CD8-positive, alpha-beta memory T cell (primary cell): ENCODE data around the gene LRRC28. TPM values are rescaled to one million over a fixed set of nuclear protein-coding genes. Genes with fewer than 3 reads are reported as not detected.

Experiments
- CTCF ChIA-PET: fragments of 350-600 bp; sonication (Branson Sonifier 250); formaldehyde crosslinking; loops from one replicate; lab custom pipeline; 2021; ENCODE audit warnings: antibody characterized with exemption; lab: Charles Lee
- POLR2A ChIA-PET: fragments of 350-600 bp; sonication (Branson Sonifier 250); formaldehyde crosslinking; loops from one replicate; lab custom pipeline; 2021; ENCODE audit warnings: antibody characterized with exemption; lab: Charles Lee
- DNase-seq, 5 donors: peaks; one replicate each; pipeline versions ENCODE4 v3.0.0 to v3.0.0-alpha.2; 2020 to 2022; ENCODE audit warnings: mixed read lengths in 1 of 5
- H3K27ac ChIP-seq: one replicate; pipeline ENCODE4 v1.7.0; 2013; ENCODE audit warnings: low read depth, mild to moderate bottlenecking, low read length, moderate library complexity
- H3K27me3 ChIP-seq: 2 replicates; pipeline ENCODE4 v1.7.0; 2013; ENCODE audit warnings: low read length, mild to moderate bottlenecking; ENCODE audit not compliant: insufficient read depth, poor library complexity, severe bottlenecking
- H3K36me3 ChIP-seq: 2 replicates; pipeline ENCODE4 v1.7.0; 2013; ENCODE audit warnings: mild to moderate bottlenecking, low read length, moderate library complexity; ENCODE audit not compliant: insufficient read depth
- H3K4me1 ChIP-seq: 2 replicates; pipeline ENCODE4 v1.7.0; 2013; ENCODE audit warnings: mild to moderate bottlenecking, low read length, moderate library complexity; ENCODE audit not compliant: insufficient read depth
- H3K4me3 ChIP-seq: 2 replicates; pipeline ENCODE4 v1.7.0; 2013; ENCODE audit warnings: mild to moderate bottlenecking, low read length
- H3K9me3 ChIP-seq: 2 replicates; pipeline ENCODE4 v1.7.0; 2013; ENCODE audit warnings: mild to moderate bottlenecking, low read length
- H3K27ac Mint-ChIP-seq, 8 donors: one replicate each; pipeline ENCODE4 v1.8.0; 2020 to 2021; ENCODE audit warnings: mixed read lengths in 8 of 8, mild to moderate bottlenecking in 6 of 8, inconsistent platforms in 3 of 8, moderate library complexity in 3 of 8
- H3K27me3 Mint-ChIP-seq, 2 donors: one replicate each; pipeline ENCODE4 v1.8.0; 2020 to 2021; ENCODE audit warnings: mixed read lengths in 2 of 2, mild to moderate bottlenecking in 1 of 2, moderate library complexity in 1 of 2
- H3K36me3 Mint-ChIP-seq, 3 donors: one replicate each; pipeline ENCODE4 v1.8.0; 2020 to 2021; ENCODE audit warnings: mixed read lengths in 3 of 3, inconsistent platforms in 1 of 3, mild to moderate bottlenecking in 1 of 3
- H3K4me1 Mint-ChIP-seq, 3 donors: one replicate each; pipeline ENCODE4 v1.8.0; 2020 to 2021; ENCODE audit warnings: mixed read lengths in 3 of 3, inconsistent platforms in 1 of 3, mild to moderate bottlenecking in 1 of 3
- H3K4me3 Mint-ChIP-seq, 7 donors: one replicate each; pipeline ENCODE4 v1.8.0; 2020 to 2021; ENCODE audit warnings: mixed read lengths in 7 of 7, mild to moderate bottlenecking in 6 of 7, moderate library complexity in 4 of 7, inconsistent platforms in 2 of 7
- H3K9me3 Mint-ChIP-seq, 5 donors: one replicate each; pipeline ENCODE4 v1.8.0; 2020 to 2022; ENCODE audit warnings: mixed read lengths in 5 of 5, mild to moderate bottlenecking in 3 of 5, moderate library complexity in 2 of 5, inconsistent platforms in 1 of 5
- polyA plus RNA-seq: library from polyadenylated mRNA; unstranded; fragments of 300-500 nt; fragmentation: Illumina TruSeq; gene quantifications from one replicate; pipeline ENCODE4 v1.2.3, GENCODE V29; 2021
- total RNA-seq, 2 experiments: library from RNA; stranded (reverse); gene quantifications; one replicate each; pipeline ENCODE4 v1.2.3, GENCODE V29; 2021

The LRRC28 gene
- total RNA-seq (10 to 100 TPM; 18.0 to 19.4 TPM), polyA plus RNA-seq (28.4 TPM)

DNA sequence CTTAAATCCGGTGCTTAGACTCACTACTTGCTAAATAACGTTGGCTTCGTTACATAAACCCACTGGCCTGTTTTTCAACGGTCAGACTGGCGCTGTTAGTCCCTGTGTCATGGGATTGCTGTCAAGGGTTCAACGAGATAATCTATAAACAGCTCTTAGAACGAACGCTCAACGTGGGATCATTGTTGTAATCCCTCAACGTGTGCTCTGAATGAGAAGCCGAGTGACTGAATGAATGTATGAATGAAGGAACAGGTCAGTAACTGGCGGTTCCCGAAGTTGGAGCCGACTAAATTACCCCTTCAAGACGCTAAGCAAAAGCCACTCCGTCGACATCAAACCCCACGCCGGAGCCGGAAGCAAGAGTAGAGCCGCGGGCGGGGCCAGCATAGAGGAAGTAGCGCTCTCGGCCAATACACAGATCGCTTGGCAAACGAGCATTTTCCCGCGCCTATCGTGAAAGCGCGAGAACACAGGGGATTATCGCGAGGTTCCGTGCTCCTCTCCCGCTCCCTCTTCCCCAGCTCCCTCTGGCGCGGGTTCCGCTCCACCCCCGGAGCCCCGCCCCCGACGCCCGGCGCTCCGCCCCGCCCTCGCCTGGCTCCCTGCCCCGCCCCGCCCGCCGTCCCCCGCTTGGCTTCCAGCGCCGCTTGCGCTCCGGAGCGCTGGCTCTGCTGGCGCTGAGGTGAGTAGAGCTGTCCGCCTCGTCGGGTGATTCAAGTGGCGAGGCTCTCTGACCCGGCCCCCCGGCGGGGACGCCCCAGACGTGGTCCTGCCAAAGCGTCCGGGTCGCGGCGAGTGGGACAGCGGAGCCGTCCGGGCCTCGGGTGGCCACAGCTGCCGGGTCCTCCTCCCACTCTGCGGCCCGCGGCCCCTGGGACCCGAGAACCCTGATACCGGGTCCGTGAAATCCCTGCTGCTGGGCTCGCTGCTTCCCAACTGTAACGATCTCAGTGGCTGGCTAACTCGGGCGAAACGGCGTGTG lies at the start of gene LRRC28:
Gene LRRC28, plus strand, starts transcription at position 625 of the 985 bp plus-strand sequence. CDS start 4,477 bp downstream, outside the sequence.
- peaks cover 3% of the 10 kb centered on the region for H3K36me3 ChIP-seq
- Mint-ChIP-seq H3K4me1 (peaks cover 28 to 31% (median 30%) of the 10 kb centered on the region in 3 donors), H3K27me3 (no peaks in the 10 kb centered on the region), H3K27ac (peak within 1 kb of the TSS; percentile 41 to 93 (median 84)), H3K36me3 (peaks cover 3 to 11% (median 4%) of the 10 kb centered on the region in 3 donors), H3K4me3 (peak within 1 kb of the TSS in 6 of 7 donors; percentile 91 to 95 (median 94)), H3K9me3 (peaks cover 0 to 9% (median 4%) of the 10 kb centered on the region in 5 donors)
- CTCF ChIA-PET, result interaction anchor here (0.6 to 1.6 kb wide), 5 partner anchors 16 to 1948 kb away, joined by 3 read pairs; no protein-coding TSS in a partner anchor
- H3K4me1 ChIP-seq, result peaks cover 31% of the 10 kb centered on the region
- no peaks in the 10 kb centered on the region for H3K27me3 ChIP-seq
- POLR2A ChIA-PET, result no interaction called here
- DNase-seq, result peak; percentile 86 to 93 (median 89)
- peak within 1 kb of the TSS; percentile 55 for H3K27ac ChIP-seq
- H3K4me3 ChIP-seq, result peak within 1 kb of the TSS; percentile 83
- H3K9me3 ChIP-seq, result no peaks in the 10 kb centered on the region

DNA sequence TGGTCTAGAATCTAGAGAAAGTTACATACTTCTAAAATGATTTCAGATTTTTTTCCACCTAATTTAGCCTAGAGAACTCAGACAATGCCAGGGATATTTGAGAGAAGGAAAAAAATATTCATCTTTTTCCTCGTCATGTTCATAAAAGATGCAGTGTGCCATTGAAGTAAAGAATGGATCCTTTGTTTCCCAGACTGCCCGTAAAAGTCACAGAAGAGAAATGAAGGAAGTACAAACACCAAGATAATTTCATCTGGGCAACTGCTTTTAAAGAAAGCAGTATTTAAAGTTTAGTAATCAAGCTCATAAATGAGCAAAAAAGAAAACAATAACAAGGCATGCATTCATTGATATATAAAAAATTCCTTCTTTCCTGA lies 49.1 kb upstream of the LRRC28 start:
- Mint-ChIP-seq H3K4me3 (no peak overlapping the region), H3K9me3 (no peaks in the 10 kb centered on the region), H3K4me1 (no peaks in the 10 kb centered on the region), H3K36me3 (no peaks in the 10 kb centered on the region), H3K27ac (no peak overlapping the region), H3K27me3 (peaks cover 2 to 24% of the 10 kb centered on the region in 2 donors)
- Histone ChIP-seq H3K27me3 (no peaks in the 10 kb centered on the region), H3K27ac (no peak overlapping the region), H3K9me3 (no peaks in the 10 kb centered on the region), H3K4me1 (no peaks in the 10 kb centered on the region), H3K36me3 (no peaks in the 10 kb centered on the region), H3K4me3 (no peak overlapping the region)
- POLR2A ChIA-PET, result no interaction called here
- CTCF ChIA-PET, result no interaction called here
- no peak for DNase-seq

DNA sequence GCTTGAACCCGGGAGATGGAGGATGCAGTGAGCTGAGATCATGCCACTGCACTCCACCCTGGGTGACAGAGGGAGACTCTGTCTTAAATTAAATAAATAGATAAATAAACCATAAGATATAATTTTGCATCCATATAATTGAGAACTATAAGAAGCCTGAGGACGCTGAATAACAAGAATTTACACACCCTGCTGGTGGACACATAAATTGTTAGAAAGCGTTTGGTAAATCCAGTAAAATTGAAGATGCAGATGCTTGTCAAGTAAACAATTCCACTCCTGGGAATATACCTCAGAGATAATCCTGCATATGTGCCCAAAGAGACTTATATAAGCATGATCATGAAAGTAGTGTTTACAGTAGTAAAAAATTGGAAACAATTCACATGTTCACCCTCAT lies 43.6 kb upstream of the LRRC28 start:
- H3K9me3 Mint-ChIP-seq, result no peaks in the 10 kb centered on the region
- Histone ChIP-seq H3K4me3 (no peak overlapping the region), H3K4me1 (no peaks in the 10 kb centered on the region), H3K27ac (no peak overlapping the region), H3K27me3 (no peaks in the 10 kb centered on the region), H3K36me3 (no peaks in the 10 kb centered on the region), H3K9me3 (no peaks in the 10 kb centered on the region)
- no peak overlapping the region for H3K4me3 Mint-ChIP-seq
- ChIA-PET CTCF (interaction anchor here (1.3 kb wide), 1 partner anchor 428 kb away, joined by 3 read pairs; no protein-coding TSS in a partner anchor), POLR2A (no interaction called here)
- H3K36me3 Mint-ChIP-seq, result no peaks in the 10 kb centered on the region
- peaks cover 2 to 42% of the 10 kb centered on the region in 2 donors for H3K27me3 Mint-ChIP-seq
- H3K27ac Mint-ChIP-seq, result no peak overlapping the region
- no peak for DNase-seq
- no peaks in the 10 kb centered on the region for H3K4me1 Mint-ChIP-seq

DNA sequence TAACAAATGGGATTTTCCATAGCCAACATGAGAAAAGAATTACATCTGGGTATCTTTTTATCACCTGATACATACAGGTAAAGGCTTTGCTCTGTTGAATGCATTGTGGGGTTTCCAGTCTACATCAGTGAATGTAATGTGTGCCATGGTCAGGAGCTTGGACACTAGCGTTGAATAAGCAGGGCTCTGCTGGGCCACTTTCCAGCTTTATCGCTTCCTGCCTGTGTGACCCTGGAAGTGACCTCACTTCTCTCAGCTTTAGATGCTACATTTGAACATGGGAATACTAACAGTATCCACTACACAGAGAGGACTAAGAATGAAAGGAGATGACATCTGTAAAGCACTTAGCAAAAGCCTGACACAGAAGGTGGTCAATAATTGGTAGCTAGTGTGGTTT lies 42.0 kb upstream of the LRRC28 start:
- H3K4me1 ChIP-seq, result no peaks in the 10 kb centered on the region
- Mint-ChIP-seq H3K27me3 (peaks cover 2 to 43% of the 10 kb centered on the region in 2 donors), H3K36me3 (no peaks in the 10 kb centered on the region), H3K4me3 (no peak overlapping the region), H3K27ac (no peak overlapping the region), H3K4me1 (no peaks in the 10 kb centered on the region), H3K9me3 (no peaks in the 10 kb centered on the region)
- no peak for DNase-seq
- H3K27me3 ChIP-seq, result no peaks in the 10 kb centered on the region
- H3K4me3 ChIP-seq, result no peak overlapping the region
- no peaks in the 10 kb centered on the region for H3K9me3 ChIP-seq
- H3K36me3 ChIP-seq, result no peaks in the 10 kb centered on the region
- no peak overlapping the region for H3K27ac ChIP-seq
- POLR2A ChIA-PET, result no interaction called here
- CTCF ChIA-PET, result interaction anchor here (1.4 kb wide), 1 partner anchor 104 kb away, joined by 4 read pairs; no protein-coding TSS in a partner anchor

DNA sequence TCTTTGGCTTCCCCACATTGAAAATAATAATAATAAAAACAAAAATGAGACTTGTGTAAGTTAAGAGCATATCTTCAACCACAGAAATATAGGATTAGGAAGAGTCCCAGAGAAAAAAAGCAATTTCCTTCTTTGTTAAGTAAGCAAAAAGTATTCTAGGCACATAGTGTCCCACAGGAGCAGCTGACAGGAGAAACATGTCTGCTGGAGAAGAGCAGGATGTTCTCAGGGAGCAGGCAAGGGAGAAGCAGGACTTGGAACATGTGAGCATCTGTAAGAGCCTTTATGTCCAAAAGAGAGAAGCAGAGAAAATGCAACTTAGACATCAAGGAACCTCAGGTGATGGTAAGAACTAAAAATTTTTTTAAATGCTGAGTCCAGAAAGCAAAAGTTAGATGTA lies 40.9 kb upstream of the LRRC28 start:
- peaks cover 2 to 41% of the 10 kb centered on the region in 2 donors for H3K27me3 Mint-ChIP-seq
- H3K4me1 Mint-ChIP-seq, result no peaks in the 10 kb centered on the region
- Histone ChIP-seq H3K4me1 (no peaks in the 10 kb centered on the region), H3K9me3 (no peaks in the 10 kb centered on the region), H3K36me3 (no peaks in the 10 kb centered on the region), H3K27ac (no peak overlapping the region), H3K4me3 (no peak overlapping the region), H3K27me3 (no peaks in the 10 kb centered on the region)
- H3K9me3 Mint-ChIP-seq, result no peaks in the 10 kb centered on the region
- H3K36me3 Mint-ChIP-seq, result no peaks in the 10 kb centered on the region
- DNase-seq, result no peak
- CTCF ChIA-PET, result no interaction called here
- POLR2A ChIA-PET, result no interaction called here
- H3K27ac Mint-ChIP-seq, result no peak overlapping the region
- no peak overlapping the region for H3K4me3 Mint-ChIP-seq

DNA sequence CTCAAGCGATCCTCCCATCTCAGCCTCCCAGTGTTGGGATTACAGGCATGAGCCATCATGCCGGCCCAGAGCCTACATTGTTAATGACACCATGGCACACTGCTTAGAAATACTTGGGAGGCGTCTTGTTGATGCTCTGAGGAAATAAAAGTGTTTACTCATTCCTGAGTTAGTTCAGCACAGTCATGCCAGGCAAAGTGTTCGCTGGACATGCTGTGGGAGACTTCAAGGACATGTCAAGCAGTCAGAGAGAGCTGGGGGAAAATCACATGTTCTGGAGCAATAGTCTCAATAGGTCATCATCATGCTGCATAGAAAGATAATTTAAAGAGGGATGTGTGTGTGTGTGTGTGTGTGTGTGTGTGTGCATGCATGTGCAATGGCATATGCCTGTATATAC lies 39.4 kb upstream of the LRRC28 start:
- Histone ChIP-seq H3K9me3 (no peaks in the 10 kb centered on the region), H3K36me3 (no peaks in the 10 kb centered on the region), H3K4me3 (no peak overlapping the region), H3K4me1 (no peaks in the 10 kb centered on the region), H3K27ac (no peak overlapping the region), H3K27me3 (no peaks in the 10 kb centered on the region)
- ChIA-PET CTCF (interaction anchor here (4.2 kb wide), 1 partner anchor 106 kb away, joined by 21 read pairs; the partner anchor contains the start of gene SYNM), POLR2A (no interaction called here)
- Mint-ChIP-seq H3K4me1 (no peaks in the 10 kb centered on the region), H3K27ac (no peak overlapping the region), H3K36me3 (no peaks in the 10 kb centered on the region), H3K27me3 (peaks cover 0 to 39% of the 10 kb centered on the region in 2 donors), H3K9me3 (no peaks in the 10 kb centered on the region), H3K4me3 (no peak overlapping the region)
- DNase-seq, result no peak

DNA sequence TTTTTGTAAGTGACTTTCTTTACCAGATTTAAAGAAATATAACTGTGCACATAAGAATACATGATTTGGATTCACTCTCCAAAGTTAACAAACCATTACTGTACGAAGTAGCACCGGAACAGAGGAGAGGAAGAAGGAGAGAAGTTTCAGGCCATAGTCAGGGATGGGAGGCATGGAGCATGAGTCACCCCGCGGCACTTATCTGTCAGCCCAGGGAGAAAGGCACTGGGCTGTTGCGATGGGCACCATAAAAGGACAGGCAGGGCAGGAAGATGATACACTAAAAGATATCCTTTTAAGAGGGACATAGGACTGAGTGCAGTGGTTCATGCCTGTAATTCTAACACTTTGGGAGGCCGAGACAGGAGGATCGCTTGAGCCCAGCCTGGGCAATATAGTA lies 38.9 kb upstream of the LRRC28 start:
- no peaks in the 10 kb centered on the region for H3K9me3 ChIP-seq
- no peak for DNase-seq
- H3K4me3 Mint-ChIP-seq, result no peak overlapping the region
- H3K4me3 ChIP-seq, result no peak overlapping the region
- H3K36me3 ChIP-seq, result no peaks in the 10 kb centered on the region
- H3K36me3 Mint-ChIP-seq, result no peaks in the 10 kb centered on the region
- H3K4me1 ChIP-seq, result no peaks in the 10 kb centered on the region
- H3K27ac ChIP-seq, result no peak overlapping the region
- peaks cover 0 to 37% of the 10 kb centered on the region in 2 donors for H3K27me3 Mint-ChIP-seq
- no peaks in the 10 kb centered on the region for H3K4me1 Mint-ChIP-seq
- H3K27ac Mint-ChIP-seq, result no peak overlapping the region
- POLR2A ChIA-PET, result no interaction called here
- no peaks in the 10 kb centered on the region for H3K27me3 ChIP-seq
- no peaks in the 10 kb centered on the region for H3K9me3 Mint-ChIP-seq
- CTCF ChIA-PET, result interaction anchor here (1.0 to 4.2 kb wide), 3 partner anchors 31 to 111 kb away, joined by 3 to 21 read pairs (median 17); partner anchors contain the start of gene SYNM
